LNCAP (cell line): ENCODE data around the gene XXYLT1.

Experiments used
- TF ChIP-seq, protein P1 (sequence below): fragments of 450-650 bp; IDR thresholded peaks from 2 replicates; pipeline ENCODE4 v1.5.1; 2017; ENCODE audit warnings: mild to moderate bottlenecking

Gene XXYLT1

DNA sequence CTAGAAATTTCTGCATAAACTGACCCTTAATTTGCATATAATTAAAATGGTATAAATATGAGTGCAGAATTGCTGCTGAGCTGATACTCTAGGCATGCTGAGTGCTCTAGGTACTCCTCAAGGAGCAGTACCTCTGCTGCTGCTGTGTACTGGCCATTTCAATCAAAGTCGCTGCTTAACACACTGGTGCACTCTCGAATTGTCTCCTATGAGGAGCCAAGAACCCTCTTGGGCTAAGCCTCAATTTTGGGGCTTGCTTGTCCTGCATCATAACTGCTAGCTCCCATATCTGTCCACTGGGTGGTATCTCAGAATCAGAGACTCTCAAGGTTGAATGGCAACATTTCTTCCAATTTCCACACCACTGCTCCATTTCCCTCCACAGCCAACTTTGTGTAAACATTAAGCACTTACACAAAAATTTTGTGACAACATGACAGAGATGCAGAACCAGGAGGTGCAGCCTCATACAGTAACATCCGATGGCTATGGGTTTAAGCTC, 82.5 kb downstream of the XXYLT1 start:
- TF ChIP-seq, protein P1, sequence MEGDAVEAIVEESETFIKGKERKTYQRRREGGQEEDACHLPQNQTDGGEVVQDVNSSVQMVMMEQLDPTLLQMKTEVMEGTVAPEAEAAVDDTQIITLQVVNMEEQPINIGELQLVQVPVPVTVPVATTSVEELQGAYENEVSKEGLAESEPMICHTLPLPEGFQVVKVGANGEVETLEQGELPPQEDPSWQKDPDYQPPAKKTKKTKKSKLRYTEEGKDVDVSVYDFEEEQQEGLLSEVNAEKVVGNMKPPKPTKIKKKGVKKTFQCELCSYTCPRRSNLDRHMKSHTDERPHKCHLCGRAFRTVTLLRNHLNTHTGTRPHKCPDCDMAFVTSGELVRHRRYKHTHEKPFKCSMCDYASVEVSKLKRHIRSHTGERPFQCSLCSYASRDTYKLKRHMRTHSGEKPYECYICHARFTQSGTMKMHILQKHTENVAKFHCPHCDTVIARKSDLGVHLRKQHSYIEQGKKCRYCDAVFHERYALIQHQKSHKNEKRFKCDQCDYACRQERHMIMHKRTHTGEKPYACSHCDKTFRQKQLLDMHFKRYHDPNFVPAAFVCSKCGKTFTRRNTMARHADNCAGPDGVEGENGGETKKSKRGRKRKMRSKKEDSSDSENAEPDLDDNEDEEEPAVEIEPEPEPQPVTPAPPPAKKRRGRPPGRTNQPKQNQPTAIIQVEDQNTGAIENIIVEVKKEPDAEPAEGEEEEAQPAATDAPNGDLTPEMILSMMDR = no peak

DNA sequence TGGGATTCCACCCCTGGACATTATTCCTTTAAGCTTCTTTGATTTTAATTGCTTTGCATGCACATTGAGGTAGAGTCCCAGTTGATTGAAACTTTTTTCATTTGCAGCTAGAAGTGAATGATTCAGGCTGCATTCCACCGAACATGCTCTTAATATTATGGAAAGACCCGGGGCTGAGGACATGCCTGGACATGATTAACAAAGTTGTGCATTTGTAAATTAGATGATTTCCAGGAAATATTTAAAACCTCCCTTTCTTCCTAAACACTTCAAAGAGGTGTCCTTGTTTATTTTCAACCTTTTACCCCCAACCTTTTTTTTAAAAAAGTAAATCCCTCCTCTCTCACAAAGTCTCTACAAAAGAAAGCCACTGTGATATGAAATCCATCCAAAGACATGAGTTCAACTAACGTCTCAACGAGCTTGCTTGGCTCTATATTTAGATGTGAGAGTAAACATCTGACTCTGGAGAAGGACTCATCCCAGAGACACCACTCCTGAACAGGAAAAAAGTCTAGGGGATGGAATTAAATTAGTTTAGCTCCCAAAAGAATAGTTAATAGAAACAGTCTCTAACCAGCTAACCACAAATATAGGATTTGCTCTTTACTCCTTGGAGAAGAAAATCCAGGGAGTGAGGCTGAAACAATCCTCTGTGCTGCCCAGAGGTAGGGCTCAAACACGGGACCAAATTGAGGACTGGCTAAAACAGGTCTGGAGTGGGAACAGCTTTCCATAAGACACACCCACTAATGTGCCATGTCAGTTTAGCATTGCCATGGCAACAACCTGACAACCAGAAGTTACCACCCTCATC, 83.1 kb downstream of the XXYLT1 start:
- TF ChIP-seq, protein P1 = no peak

DNA sequence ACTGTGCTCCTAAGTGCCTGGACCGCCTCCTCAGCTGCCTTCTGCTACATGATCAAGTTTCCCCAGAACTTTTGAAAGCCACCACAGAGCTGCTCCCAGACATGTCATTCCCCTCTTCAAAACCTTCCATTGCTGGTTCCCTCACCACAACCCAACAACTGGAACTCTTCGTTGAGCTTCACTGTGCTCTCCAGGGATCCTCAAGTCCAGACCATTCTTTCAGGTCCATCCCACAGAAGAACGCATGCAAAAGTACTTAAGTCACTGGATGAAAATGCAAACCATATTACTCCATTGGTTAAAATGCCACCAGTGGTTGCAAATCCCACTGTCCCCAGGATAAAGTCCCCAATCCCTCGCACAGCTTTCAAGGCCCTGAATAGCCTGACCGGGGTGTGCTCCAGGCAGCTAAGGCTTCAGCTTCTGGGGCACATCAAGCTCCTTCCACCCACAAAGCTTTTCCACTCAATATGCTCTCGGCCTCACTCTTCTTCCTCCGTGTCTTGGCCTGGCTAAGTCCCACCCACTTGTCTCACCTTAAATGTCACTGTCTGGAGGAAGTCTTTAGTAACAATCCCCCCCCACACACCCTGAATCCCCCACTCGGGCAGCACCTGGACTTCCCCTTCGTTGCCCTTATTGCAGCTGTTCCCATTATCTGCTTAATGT, 84.8 kb downstream of the XXYLT1 start:
- TF ChIP-seq, protein P1 = no peak

DNA sequence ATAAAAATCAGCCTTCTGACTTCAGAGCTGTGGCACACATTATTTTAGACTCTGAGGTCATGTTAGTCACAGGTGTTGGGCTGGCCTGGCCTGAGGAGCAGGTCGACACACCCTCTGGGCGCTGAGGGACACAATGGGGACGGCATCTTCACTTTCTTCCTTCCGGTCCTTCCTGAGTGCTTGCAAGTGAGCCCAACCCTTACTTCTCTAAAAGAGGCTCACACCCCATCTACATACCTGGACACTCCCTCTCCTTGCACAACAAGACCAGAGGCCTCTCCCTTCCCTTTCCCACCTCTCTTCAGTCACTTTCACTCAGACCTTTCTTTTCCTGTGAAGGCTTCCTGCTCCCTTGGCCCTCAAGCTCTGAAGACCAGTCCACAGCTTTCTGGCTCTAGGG, 85.4 kb downstream of the XXYLT1 start:
- TF ChIP-seq, protein P1 = no peak

DNA sequence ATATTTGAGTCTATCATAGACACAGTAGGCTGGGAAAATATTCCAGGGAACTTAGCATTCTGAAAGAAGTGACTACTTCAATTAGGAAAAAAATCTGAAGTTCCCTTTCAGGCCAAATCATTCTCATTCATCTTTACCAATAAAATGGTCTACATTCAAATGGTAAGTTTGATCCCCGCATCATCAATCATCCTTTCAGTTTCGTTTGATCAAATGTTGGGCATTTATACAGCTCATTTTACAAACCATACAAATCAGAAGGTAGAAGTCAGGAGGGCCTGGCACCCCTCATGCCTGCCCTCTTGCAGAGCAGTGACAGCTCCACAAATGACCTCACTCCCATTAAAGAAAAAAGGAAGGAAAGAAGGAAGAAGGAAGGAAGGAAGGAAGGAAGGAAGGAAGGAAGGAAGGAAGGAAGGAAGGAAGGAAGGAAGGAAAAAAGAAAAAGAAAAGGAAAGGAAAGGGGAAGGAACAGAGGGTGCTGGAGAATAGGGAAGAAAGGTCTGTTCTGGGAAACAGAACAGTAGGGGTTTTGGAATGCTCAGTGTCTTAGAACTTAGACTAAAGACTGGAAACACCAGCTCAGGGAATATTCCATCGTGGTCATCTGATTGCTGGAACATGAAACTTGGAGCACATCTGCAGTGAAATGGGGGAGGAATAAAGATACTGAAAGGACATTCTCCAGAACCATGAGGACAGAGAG, 86.1 kb downstream of the XXYLT1 start:
- TF ChIP-seq, protein P1 = no peak

DNA sequence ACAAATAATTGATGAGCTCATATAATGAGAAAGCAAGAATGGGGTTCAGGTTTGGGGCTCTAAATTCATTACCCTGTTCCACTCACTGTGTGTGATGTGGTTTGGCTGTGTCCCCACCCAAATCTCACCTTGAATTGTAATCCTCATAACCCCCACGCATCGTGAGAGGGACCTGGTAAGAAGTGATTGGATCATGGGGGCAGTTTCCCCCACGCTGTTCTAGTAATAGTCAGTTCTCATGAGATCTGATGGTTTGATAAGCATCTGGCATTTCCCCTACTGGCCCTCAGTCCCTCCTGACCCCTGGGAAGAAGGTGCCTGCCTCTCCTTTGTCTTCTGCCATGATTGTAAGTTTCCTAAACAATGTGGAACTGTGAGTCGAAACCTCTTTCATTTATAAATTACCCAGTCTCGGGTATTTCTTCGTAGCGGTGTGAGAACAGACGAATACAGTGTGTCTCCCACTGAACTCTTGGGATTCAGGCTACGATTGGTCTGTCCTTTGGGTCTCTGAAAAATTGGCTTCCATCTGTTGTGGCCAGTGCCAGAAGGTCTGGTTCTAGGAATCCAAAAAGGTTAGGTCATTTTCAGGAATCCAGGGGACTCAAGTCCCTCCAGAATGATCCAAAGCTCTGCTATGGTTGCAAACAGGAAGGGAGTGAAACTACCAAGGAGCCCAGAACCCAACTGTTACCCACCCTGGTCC, 87.7 kb downstream of the XXYLT1 start:
- TF ChIP-seq, protein P1 = no peak

DNA sequence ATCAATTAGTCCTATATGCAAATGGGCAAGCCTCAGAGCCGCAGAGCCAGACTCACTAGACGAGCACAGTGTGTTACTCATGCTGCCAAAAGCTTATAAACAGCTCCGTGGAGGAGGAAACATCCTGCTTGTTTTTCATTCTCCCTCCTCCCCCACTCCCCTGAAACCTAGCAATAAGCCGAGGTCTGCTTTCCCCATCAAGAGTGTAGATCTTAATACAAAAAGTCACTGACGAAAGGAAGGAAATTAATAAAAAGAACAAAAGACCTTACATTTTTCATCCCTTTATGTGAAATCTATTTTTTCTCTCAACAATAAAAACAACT, 88.5 kb downstream of the XXYLT1 start:
- TF ChIP-seq, protein P1 = no peak
